ENCODE measurements around the gene ADCYAP1R1.

- no peak for TF ChIP-seq YY1 (IDR thresholded peaks at IDR 0.05; ENCODE audit: insufficient read depth, insufficient read length)
- TF ChIP-seq ZNF274 (IDR thresholded peaks at IDR 0.05; ENCODE audit: low read depth, low read length): no peak
These were observed 24.7 kb downstream of the ADCYAP1R1 start for GRCh38 chr7:31076641-31077310.
